Aortic smooth muscle cell (primary cell): ENCODE data around the gene PTGDR. TPM values are rescaled to one million over a fixed set of nuclear protein-coding genes. Genes with fewer than 3 reads are reported as not detected.

ENCODE experiments used
- total RNA-seq: library from RNA; depleted of rRNA; stranded (reverse); fragments of >200 nt; gene quantifications from 2 replicates; pipeline ENCODE4 v1.2.3, GENCODE V29; 2014

Gene PTGDR
- total RNA-seq, result 0.79 and 0.87 TPM in 2 replicates

DNA sequence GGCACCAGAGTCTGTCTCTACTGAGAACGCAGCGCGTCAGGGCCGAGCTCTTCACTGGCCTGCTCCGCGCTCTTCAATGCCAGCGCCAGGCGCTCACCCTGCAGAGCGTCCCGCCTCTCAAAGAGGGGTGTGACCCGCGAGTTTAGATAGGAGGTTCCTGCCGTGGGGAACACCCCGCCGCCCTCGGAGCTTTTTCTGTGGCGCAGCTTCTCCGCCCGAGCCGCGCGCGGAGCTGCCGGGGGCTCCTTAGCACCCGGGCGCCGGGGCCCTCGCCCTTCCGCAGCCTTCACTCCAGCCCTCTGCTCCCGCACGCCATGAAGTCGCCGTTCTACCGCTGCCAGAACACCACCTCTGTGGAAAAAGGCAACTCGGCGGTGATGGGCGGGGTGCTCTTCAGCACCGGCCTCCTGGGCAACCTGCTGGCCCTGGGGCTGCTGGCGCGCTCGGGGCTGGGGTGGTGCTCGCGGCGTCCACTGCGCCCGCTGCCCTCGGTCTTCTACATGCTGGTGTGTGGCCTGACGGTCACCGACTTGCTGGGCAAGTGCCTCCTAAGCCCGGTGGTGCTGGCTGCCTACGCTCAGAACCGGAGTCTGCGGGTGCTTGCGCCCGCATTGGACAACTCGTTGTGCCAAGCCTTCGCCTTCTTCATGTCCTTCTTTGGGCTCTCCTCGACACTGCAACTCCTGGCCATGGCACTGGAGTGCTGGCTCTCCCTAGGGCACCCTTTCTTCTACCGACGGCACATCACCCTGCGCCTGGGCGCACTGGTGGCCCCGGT, at the start of gene PTGDR:
TSS of gene PTGDR (plus strand) at position 198 of the 778 bp plus-strand sequence. CDS start at position 315, 117 bp downstream.

GRCh38 chr14:52313903-52314594, 46.6 kb downstream of the PTGDR start, which contains the start of gene PTGER2:
Gene PTGER2, plus strand, starts transcription at chr14:52314312. Its CDS starts 237 bp downstream, at chr14:52314549.

Other genes with a start within 250 kb of the PTGDR start
- gene NID2, start 198.6 kb upstream of the PTGDR start, total RNA-seq, result 372 and 382 TPM in 2 replicates
- gene PTGER2, start 46.6 kb downstream of the PTGDR start, total RNA-seq, result 6.7 and 11.6 TPM in 2 replicates